ENCODE results near the gene ZNF30. TPM values are rescaled to one million over a fixed set of nuclear protein-coding genes. Genes with fewer than 3 reads are reported as not detected.
A peak's percentile ranks its signal among the peaks of the same experiment; 100 is the strongest.

Gene ZNF30
- total RNA-seq, 4 donors from 2014 or later = 1.4 to 2.2 TPM; not detected in 2

GRCh38 chr19:34960940-34961679 is 34.4 kb downstream of the ZNF30 start:
- no peak overlapping the region for H3K4me3 ChIP-seq
- in situ Hi-C loops (cut with MboI; ENCODE audit: low pct_ligation_motif_present in 1 of 4, low pct_unique_long_range_greater_than_20kb in 1 of 4, low sequenced_read_pairs in 3 of 4) = loop anchor here in 1 of 4 donors (10.0 kb wide), 1 partner anchor 54 kb away; no protein-coding TSS in a partner anchor
- intact Hi-C loops (cut with DNase I; ENCODE audit: low total_unique reads) = no loop called here
- H3K27ac ChIP-seq = no peak overlapping the region
- H3K27me3 ChIP-seq = no peaks in the 10 kb centered on the region
- peaks cover 40 to 45% of the 10 kb centered on the region in 2 donors for H3K9me3 ChIP-seq
- 95 to 100% methylated on average over 1 to 11 of the region's 12 CpGs for whole genome bisulfite sequencing, 2 donors (ENCODE audit: low coverage in 1 of 2)
- no peak for TF ChIP-seq POLR2AphosphoS5 (IDR thresholded peaks at IDR 0.05)
- TF ChIP-seq, protein P1, sequence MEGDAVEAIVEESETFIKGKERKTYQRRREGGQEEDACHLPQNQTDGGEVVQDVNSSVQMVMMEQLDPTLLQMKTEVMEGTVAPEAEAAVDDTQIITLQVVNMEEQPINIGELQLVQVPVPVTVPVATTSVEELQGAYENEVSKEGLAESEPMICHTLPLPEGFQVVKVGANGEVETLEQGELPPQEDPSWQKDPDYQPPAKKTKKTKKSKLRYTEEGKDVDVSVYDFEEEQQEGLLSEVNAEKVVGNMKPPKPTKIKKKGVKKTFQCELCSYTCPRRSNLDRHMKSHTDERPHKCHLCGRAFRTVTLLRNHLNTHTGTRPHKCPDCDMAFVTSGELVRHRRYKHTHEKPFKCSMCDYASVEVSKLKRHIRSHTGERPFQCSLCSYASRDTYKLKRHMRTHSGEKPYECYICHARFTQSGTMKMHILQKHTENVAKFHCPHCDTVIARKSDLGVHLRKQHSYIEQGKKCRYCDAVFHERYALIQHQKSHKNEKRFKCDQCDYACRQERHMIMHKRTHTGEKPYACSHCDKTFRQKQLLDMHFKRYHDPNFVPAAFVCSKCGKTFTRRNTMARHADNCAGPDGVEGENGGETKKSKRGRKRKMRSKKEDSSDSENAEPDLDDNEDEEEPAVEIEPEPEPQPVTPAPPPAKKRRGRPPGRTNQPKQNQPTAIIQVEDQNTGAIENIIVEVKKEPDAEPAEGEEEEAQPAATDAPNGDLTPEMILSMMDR (IDR thresholded peaks at IDR 0.05) = no peak
- TF ChIP-seq POLR2A (IDR thresholded peaks at IDR 0.05) = no peak
- H3K36me3 ChIP-seq = peaks cover 3 to 48% (median 27%) of the 10 kb centered on the region in 4 donors
- DNase-seq = no peak
- H3K4me1 ChIP-seq = peaks cover 7 to 21% (median 12%) of the 10 kb centered on the region in 4 donors

- H3K4me1 ChIP-seq = peaks cover 7 to 21% (median 12%) of the 10 kb centered on the region in 4 donors
- TF ChIP-seq POLR2AphosphoS5 (IDR thresholded peaks at IDR 0.05) = peak in 1 of 3 donors; percentile 12
- TF ChIP-seq POLR2A (IDR thresholded peaks at IDR 0.05) = no peak
- intact Hi-C loops (cut with DNase I; ENCODE audit: low total_unique reads) (no loop called here), in situ Hi-C loops (cut with MboI; ENCODE audit: low pct_ligation_motif_present in 1 of 4, low pct_unique_long_range_greater_than_20kb in 1 of 4, low sequenced_read_pairs in 3 of 4) (loop anchor here in 1 of 4 donors (10.0 kb wide), 1 partner anchor 53 kb away; no protein-coding TSS in a partner anchor)
- peaks cover 3 to 40% (median 27%) of the 10 kb centered on the region in 4 donors for H3K36me3 ChIP-seq
- H3K9me3 ChIP-seq = peaks cover 31 to 38% of the 10 kb centered on the region in 2 donors
- peak overlapping the region in 1 of 4 donors; percentile 90 for H3K4me3 ChIP-seq
- WGBS, 2 donors (ENCODE audit: low coverage in 1 of 2) = 76 to 86% methylated on average over 4 to 5 of the region's 5 CpGs
- no peak for DNase-seq
- no peaks in the 10 kb centered on the region for H3K27me3 ChIP-seq
- peak overlapping the region in 3 of 4 donors; percentile 73 to 89 (median 79) for H3K27ac ChIP-seq
Observed at GRCh38 chr19:34961775-34962686, 35.3 kb downstream of the ZNF30 start.

- DNase-seq = no peak
- in situ Hi-C loops (cut with MboI; ENCODE audit: low pct_ligation_motif_present in 1 of 4, low pct_unique_long_range_greater_than_20kb in 1 of 4, low sequenced_read_pairs in 3 of 4) = loop anchor here in 1 of 4 donors (10.0 kb wide), 1 partner anchor 52 kb away; no protein-coding TSS in a partner anchor
- Histone ChIP-seq H3K36me3 (peaks cover 3 to 31% (median 23%) of the 10 kb centered on the region in 4 donors), H3K4me1 (peaks cover 7 to 21% (median 12%) of the 10 kb centered on the region in 4 donors), H3K4me3 (peak overlapping the region; percentile 85 to 100 (median 93)), H3K9me3 (peaks cover 22 to 30% of the 10 kb centered on the region in 2 donors), H3K27me3 (no peaks in the 10 kb centered on the region), H3K27ac (peak overlapping the region; percentile 73 to 89 (median 80))
- intact Hi-C loops (cut with DNase I; ENCODE audit: low total_unique reads) = no loop called here
- WGBS, 2 donors (ENCODE audit: low coverage in 1 of 2) = 30 to 34% methylated on average over 12 to 14 of the region's 14 CpGs
- TF ChIP-seq POLR2A (IDR thresholded peaks at IDR 0.05) (no peak), POLR2AphosphoS5 (IDR thresholded peaks at IDR 0.05) (no peak), EP300 (IDR thresholded peaks at IDR 0.05; ENCODE audit: low read depth) (no peak)
- TF ChIP-seq, protein P1 (IDR thresholded peaks at IDR 0.05) = no peak
Observed at GRCh38 chr19:34962687-34963572, 36.2 kb downstream of the ZNF30 start.

Data from transverse colon (tissue), 4 donors.